ENCODE measurements around the gene ERP44. TPM values are rescaled to one million over a fixed set of nuclear protein-coding genes. Genes with fewer than 3 reads are reported as not detected.

Gene ERP44
- total and polyA plus RNA-seq, 3 donors from 2014 or later, result 14.6 to 18.3 (median 17.8) TPM

DNA sequence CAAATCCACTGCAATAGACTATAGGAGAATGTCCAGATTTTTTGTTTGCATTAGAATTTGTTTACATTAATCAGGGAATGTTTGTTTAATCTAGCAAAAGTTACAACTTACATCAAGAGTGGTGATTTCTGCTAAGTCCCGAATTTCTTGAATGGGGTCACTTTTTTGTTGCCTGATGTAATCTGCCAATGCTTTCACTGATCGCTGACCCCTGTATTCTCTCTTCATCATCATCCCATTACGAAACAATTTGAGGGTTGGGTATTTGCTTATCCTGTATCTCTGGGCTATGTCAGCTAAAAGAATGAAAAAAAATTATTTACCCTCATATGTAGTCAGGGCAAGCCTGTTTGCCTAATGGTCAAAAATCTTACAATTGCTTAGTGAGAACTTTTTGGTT lies 76.9 kb downstream of the ERP44 start:
- intact Hi-C loops (cut with DNase I; ENCODE audit: low total_unique reads), result no loop called here
- TF ChIP-seq POLR2A (IDR thresholded peaks at IDR 0.05), result no peak
- TF ChIP-seq CTCF (IDR thresholded peaks at IDR 0.05), result no peak
- Histone ChIP-seq H3K27me3 (no peaks in the 10 kb centered on the region), H3K27ac (no peak overlapping the region), H3K36me3 (ENCODE audit: low read depth, missing control alignments) (no peaks in the 10 kb centered on the region), H3K4me1 (no peaks in the 10 kb centered on the region), H3K9me3 (no peaks in the 10 kb centered on the region), H3K4me3 (no peak overlapping the region)
- no peak for DNase-seq
- 90 to 93% methylated on average over 3 of the region's 3 CpGs for WGBS, 2 donors

- Histone ChIP-seq H3K4me3 (no peak overlapping the region), H3K36me3 (ENCODE audit: low read depth, missing control alignments) (no peaks in the 10 kb centered on the region), H3K4me1 (no peaks in the 10 kb centered on the region), H3K27me3 (no peaks in the 10 kb centered on the region), H3K27ac (no peak overlapping the region), H3K9me3 (no peaks in the 10 kb centered on the region)
- intact Hi-C loops (cut with DNase I; ENCODE audit: low total_unique reads), result no loop called here
- WGBS, 2 donors, result 84 to 94% methylated on average over 5 of the region's 5 CpGs
- no peak for DNase-seq
- TF ChIP-seq CTCF (IDR thresholded peaks at IDR 0.05) (no peak), POLR2A (IDR thresholded peaks at IDR 0.05) (no peak)
Observed at GRCh38 chr9:100020121-100020795, 78.5 kb downstream of the ERP44 start.

DNA sequence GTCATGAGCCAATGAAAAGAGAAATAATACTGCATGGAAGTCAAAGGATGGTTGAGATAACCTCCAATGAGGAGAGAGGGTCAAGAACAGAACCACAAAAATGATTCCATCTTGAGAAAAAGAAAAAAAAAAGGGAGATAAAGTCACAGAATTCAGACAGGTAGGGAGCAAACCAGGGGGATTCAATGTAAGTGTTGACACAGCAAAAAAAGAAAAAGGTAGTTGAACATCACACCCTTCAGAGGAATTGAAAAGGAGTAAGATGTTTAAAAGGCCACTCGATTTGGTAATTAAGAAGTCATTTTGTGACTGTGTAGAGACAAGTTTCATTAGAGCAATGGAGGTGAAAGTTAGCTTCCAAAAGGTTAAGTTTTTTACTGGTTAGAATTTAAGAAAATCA lies 79.3 kb downstream of the ERP44 start:
- H3K4me3 ChIP-seq, result no peak overlapping the region
- no peak for TF ChIP-seq CTCF (IDR thresholded peaks at IDR 0.05)
- no peak for TF ChIP-seq POLR2A (IDR thresholded peaks at IDR 0.05)
- H3K36me3 ChIP-seq (ENCODE audit: low read depth, missing control alignments), result no peaks in the 10 kb centered on the region
- no peaks in the 10 kb centered on the region for H3K27me3 ChIP-seq
- H3K9me3 ChIP-seq, result no peaks in the 10 kb centered on the region
- no peak for DNase-seq
- H3K27ac ChIP-seq, result no peak overlapping the region
- 89 to 97% methylated on average over 1 of the region's 1 CpG for WGBS, 2 donors
- intact Hi-C loops (cut with DNase I; ENCODE audit: low total_unique reads), result no loop called here
- H3K4me1 ChIP-seq, result no peaks in the 10 kb centered on the region

GRCh38 chr9:100014846-100015245 lies 84.0 kb downstream of the ERP44 start:
- intact Hi-C loops (cut with DNase I; ENCODE audit: low total_unique reads), result no loop called here
- H3K9me3 ChIP-seq, result no peaks in the 10 kb centered on the region
- H3K27ac ChIP-seq, result no peak overlapping the region
- no peak for DNase-seq
- H3K4me1 ChIP-seq, result no peaks in the 10 kb centered on the region
- H3K36me3 ChIP-seq (ENCODE audit: low read depth, missing control alignments), result no peaks in the 10 kb centered on the region
- no peak overlapping the region for H3K4me3 ChIP-seq
- TF ChIP-seq CTCF (IDR thresholded peaks at IDR 0.05) (no peak), POLR2A (IDR thresholded peaks at IDR 0.05) (no peak)
- no peaks in the 10 kb centered on the region for H3K27me3 ChIP-seq

DNA sequence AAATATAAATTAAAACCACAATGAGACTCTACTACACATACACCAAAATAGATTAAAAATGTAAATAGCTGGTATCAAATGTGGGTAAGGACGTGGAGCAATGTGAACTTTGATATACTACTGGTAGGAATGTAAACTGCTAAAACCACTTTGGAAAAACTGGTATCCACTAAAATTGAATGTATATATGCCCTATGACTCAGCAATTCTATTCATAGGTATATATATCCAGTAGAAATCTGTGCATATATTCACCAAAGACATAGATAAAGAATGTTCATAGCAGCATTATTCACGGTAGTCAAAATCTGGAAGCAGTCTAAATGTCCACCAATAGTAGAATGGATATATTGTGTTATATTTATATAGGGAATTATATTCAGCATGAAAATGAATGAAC lies 85.2 kb downstream of the ERP44 start:
- 92 to 94% methylated on average over 2 of the region's 2 CpGs for WGBS, 2 donors
- Histone ChIP-seq H3K4me3 (no peak overlapping the region), H3K27me3 (no peaks in the 10 kb centered on the region), H3K27ac (no peak overlapping the region), H3K9me3 (no peaks in the 10 kb centered on the region), H3K36me3 (ENCODE audit: low read depth, missing control alignments) (no peaks in the 10 kb centered on the region), H3K4me1 (no peaks in the 10 kb centered on the region)
- no peak for DNase-seq
- no peak for TF ChIP-seq POLR2A (IDR thresholded peaks at IDR 0.05)
- no peak for TF ChIP-seq CTCF (IDR thresholded peaks at IDR 0.05)
- intact Hi-C loops (cut with DNase I; ENCODE audit: low total_unique reads), result no loop called here
